SJCRH30 (cell line): ENCODE results near the gene LEP. TPM values are rescaled to one million over a fixed set of nuclear protein-coding genes. Genes with fewer than 3 reads are reported as not detected.
"Not testable (repeated sequence)": the region's sequence is repeated elsewhere in the genome, so short reads cannot be mapped to it uniquely, and the experiment has no call there.

Experiments used
- DNase-seq, 2 experiments: peaks; one replicate each; pipeline ENCODE4 v3.0.0-alpha.2; 2015 to 2020
- H3K27ac ChIP-seq: fragments of 250-450 bp; sonication (Bioruptor Pico); 2 replicates; pipeline ENCODE4 v1.5.1; 2020; ENCODE audit warnings: mild to moderate bottlenecking, moderate library complexity
- H3K27me3 ChIP-seq: fragments of 250-450 bp; sonication (Bioruptor Pico); 2 replicates; pipeline ENCODE4 v1.5.1; 2020; ENCODE audit warnings: mild to moderate bottlenecking, moderate library complexity
- H3K36me3 ChIP-seq: fragments of 250-450 bp; sonication (Bioruptor Pico); 2 replicates; pipeline ENCODE4 v1.5.1; 2020; ENCODE audit warnings: mild to moderate bottlenecking, moderate library complexity
- H3K4me1 ChIP-seq: fragments of 250-450 bp; sonication (Bioruptor Pico); 2 replicates; pipeline ENCODE4 v1.5.1; 2020; ENCODE audit warnings: mild to moderate bottlenecking, moderate library complexity
- H3K4me3 ChIP-seq: fragments of 250-450 bp; sonication (Bioruptor Pico); 2 replicates; pipeline ENCODE4 v1.5.1; 2020; ENCODE audit warnings: mild to moderate bottlenecking, moderate library complexity
- H3K9me3 ChIP-seq: fragments of 250-450 bp; sonication (Bioruptor Pico); replicated peaks from 2 replicates; pipeline ENCODE4 v1.5.1; 2020; ENCODE audit warnings: mild to moderate bottlenecking, moderate library complexity
- total RNA-seq: library from RNA; depleted of rRNA; stranded (reverse); fragments of >200 nt; shearing (Covaris generic); gene quantifications from 2 replicates; pipeline ENCODE4 v1.2.3, GENCODE V29; 2014

LEP gene
- total RNA-seq, 1 experiment from 2014 or later, result not detected

- DNase-seq, result no peak
- Histone ChIP-seq H3K4me1 (peaks cover 6% of the 10 kb centered on the region; the same call in 1 of the 2 replicates), H3K9me3 (no peaks in the 10 kb centered on the region), H3K27me3 (0 out of 2 replicates have a peak, but pooled peaks cover 3% of the 10 kb centered on the region), H3K36me3 (no peaks in the 10 kb centered on the region), H3K4me3 (no peak overlapping the region), H3K27ac (no peak overlapping the region)
Observed at GRCh38 chr7:128221929-128222403, 19.1 kb upstream of the LEP start.

- Histone ChIP-seq H3K4me3 (no peak overlapping the region), H3K27me3 (peaks cover 3% of the 10 kb centered on the region; the same call in 1 of the 2 replicates), H3K4me1 (no peaks in the 10 kb centered on the region), H3K36me3 (no peaks in the 10 kb centered on the region), H3K9me3 (no peaks in the 10 kb centered on the region), H3K27ac (no peak overlapping the region)
- no peak for DNase-seq
Observed at GRCh38 chr7:128226132-128226980, 14.7 kb upstream of the LEP start.

GRCh38 chr7:128227271-128227670, 13.8 kb upstream of the LEP start:
- peaks cover 3% of the 10 kb centered on the region; the same call in 1 of the 2 replicates for H3K27me3 ChIP-seq
- no peaks in the 10 kb centered on the region for H3K9me3 ChIP-seq

DNA sequence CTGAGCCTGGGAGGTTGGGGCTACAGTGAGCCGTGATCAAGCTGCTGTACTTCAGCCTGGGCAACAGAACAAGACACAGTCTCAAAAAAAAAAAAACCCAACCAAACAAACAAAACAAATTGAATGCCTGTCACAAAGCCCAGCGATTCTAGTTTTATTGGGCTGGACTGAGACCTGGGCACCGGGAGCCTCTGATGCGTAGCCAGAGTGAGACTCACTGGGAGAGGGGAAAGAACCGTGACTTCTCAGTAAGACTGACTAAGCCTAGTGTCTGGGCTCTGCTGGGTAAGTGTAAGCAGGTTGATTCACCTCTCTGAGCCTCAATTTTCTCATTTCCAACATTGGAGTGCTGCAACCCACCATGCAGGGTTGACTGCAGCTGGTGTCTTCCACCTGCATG, 10.1 kb upstream of the LEP start:
- no peaks in the 10 kb centered on the region for H3K36me3 ChIP-seq
- no peaks in the 10 kb centered on the region for H3K4me1 ChIP-seq
- no peak for DNase-seq
- H3K9me3 ChIP-seq, result no peaks in the 10 kb centered on the region
- no peak overlapping the region for H3K4me3 ChIP-seq
- peaks cover 3% of the 10 kb centered on the region; the same call in 1 of the 2 replicates for H3K27me3 ChIP-seq
- H3K27ac ChIP-seq, result no peak overlapping the region

More at GRCh38 chr7:128227271-128227670, 13.8 kb upstream of the LEP start:
- DNase-seq, result no peak
- Histone ChIP-seq H3K4me3 (no peak overlapping the region), H3K27ac (no peak overlapping the region), H3K36me3 (no peaks in the 10 kb centered on the region), H3K4me1 (no peaks in the 10 kb centered on the region)

GRCh38 chr7:128231677-128232076, 9.4 kb upstream of the LEP start:
- no peaks in the 10 kb centered on the region for H3K9me3 ChIP-seq
- H3K27me3 ChIP-seq, result peaks cover 3% of the 10 kb centered on the region; the same call in 1 of the 2 replicates
- no peak overlapping the region for H3K27ac ChIP-seq
- no peak overlapping the region for H3K4me3 ChIP-seq
- H3K36me3 ChIP-seq, result no peaks in the 10 kb centered on the region
- H3K4me1 ChIP-seq, result peaks cover 2% of the 10 kb centered on the region
- no peak for DNase-seq

DNA sequence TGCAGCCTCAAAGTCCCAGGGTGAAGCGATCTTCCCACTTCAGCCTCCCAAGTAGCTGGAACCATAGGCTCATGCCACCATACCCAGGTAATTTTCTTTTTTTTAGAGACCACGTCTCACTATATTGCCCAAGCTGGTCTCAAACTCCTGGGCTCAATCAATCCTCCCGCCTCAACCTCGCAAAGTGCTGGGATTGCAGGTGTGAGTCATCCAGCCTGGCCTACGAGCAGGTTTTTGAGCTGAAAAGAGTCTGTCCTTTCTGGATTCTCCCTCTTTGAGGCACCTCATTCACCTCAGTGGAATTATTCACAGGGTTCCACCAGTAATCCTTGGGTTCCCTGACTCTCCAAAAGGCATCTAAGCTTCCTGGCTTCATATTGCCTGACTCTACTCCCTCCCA, 7.6 kb upstream of the LEP start:
- Histone ChIP-seq H3K27me3 (peaks cover 3% of the 10 kb centered on the region; the same call in 1 of the 2 replicates), H3K4me3 (no peak overlapping the region), H3K36me3 (no peaks in the 10 kb centered on the region), H3K9me3 (no peaks in the 10 kb centered on the region), H3K4me1 (peaks cover 9% of the 10 kb centered on the region), H3K27ac (no peak overlapping the region)
- no peak for DNase-seq

- Histone ChIP-seq H3K27me3 (peaks cover 3% of the 10 kb centered on the region; the same call in 1 of the 2 replicates), H3K4me1 (peaks cover 9% of the 10 kb centered on the region), H3K27ac (no peak overlapping the region), H3K4me3 (no peak overlapping the region), H3K36me3 (no peaks in the 10 kb centered on the region), H3K9me3 (no peaks in the 10 kb centered on the region)
- DNase-seq, result no peak
Observed at GRCh38 chr7:128234476-128235026, 6.5 kb upstream of the LEP start.

DNA sequence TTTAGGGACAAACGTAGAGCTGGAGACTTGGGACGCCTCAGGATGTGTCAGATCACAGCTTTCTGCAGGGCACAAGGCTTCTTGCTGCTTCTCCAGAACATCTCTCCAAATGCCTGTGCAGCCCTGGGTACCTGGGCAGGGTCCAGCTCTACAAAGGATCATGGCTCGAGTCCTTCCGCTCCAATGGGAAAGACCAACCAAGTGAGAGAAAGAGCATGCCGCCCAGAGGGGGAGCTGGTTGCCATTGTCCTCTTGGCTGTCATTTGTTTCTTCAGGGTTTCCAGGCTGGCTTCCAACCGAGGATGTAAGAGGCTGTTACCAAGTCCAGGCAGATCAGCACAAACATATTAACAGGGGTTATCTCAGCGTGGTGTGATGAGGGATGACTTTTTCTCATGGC, 5.6 kb upstream of the LEP start:
- Histone ChIP-seq H3K36me3 (no peaks in the 10 kb centered on the region), H3K27me3 (no peaks in the 10 kb centered on the region), H3K4me3 (no peak overlapping the region), H3K9me3 (no peaks in the 10 kb centered on the region), H3K4me1 (peaks cover 9% of the 10 kb centered on the region), H3K27ac (no peak overlapping the region)
- no peak for DNase-seq

DNA sequence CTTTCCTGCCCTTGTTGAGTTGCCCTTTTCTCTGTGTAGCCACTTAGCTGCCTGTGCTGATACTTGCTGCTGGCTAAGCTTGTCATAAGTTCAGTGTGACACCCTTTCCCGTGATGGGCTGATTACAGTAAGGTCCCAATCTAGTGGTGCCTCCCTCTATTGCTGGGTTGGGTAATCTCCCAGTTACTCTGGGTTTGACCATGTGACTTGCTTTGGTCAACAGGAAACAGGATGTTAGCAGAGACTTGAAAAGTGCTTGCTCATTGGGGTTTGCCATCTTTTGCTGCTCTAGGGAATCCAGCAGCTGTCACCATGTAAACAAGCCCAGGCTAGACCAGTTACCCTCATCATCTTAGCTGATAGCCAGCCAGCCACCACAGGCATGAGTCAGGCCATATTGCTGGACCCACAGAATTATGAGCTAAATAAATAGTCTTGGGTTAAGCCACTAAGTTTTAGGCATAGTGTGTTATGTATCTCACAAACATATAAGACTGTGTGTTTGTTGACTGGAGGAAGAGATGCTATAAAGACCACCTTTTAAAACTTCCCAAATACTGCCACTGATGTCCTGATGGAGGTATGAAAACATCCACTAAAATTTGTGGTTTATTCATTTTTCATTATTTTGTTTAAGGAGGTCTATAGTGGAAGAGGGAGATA, 4.0 kb upstream of the LEP start:
- Histone ChIP-seq H3K36me3 (no peaks in the 10 kb centered on the region), H3K27ac (peak overlapping the region; percentile 22), H3K4me3 (no peak overlapping the region), H3K4me1 (peaks cover 9% of the 10 kb centered on the region), H3K9me3 (no peaks in the 10 kb centered on the region), H3K27me3 (no peaks in the 10 kb centered on the region)
- DNase-seq, result peak; percentile 78 to 83

- not testable (repeated sequence) for H3K36me3 ChIP-seq, DNase-seq, H3K27ac ChIP-seq
Observed at GRCh38 chr7:128239146-128239545, 1.9 kb upstream of the LEP start.

DNA sequence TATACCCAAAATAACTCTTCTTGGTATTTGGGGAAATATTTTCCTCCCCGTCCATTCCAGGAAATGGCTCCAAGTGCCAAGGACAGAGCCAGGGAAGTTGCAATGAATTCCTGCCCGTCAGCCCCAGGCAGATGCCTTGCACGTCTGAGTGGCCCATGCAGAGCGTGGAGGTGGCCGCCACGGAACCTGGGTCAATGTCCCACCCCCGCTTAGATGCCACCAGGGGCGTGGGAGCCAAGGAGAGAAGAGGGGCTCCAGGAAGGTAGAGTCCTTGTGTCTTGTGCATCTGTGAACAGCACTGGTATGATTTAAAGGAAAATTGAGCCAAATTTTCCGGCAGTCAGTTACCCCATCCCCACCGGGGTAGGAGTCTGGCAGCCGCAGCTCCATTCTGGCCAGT, 1.6 kb downstream of the LEP start:
- no peak overlapping the region for H3K4me3 ChIP-seq
- H3K4me1 ChIP-seq, result no peaks in the 10 kb centered on the region
- peaks cover 4% of the 10 kb centered on the region for H3K27me3 ChIP-seq
- H3K9me3 ChIP-seq, result no peaks in the 10 kb centered on the region
- no peaks in the 10 kb centered on the region for H3K36me3 ChIP-seq
- no peak for DNase-seq
- H3K27ac ChIP-seq, result no peak overlapping the region

More at GRCh38 chr7:128239146-128239545, 1.9 kb upstream of the LEP start:
- not testable (repeated sequence) for H3K9me3 ChIP-seq, H3K27me3 ChIP-seq, H3K4me1 ChIP-seq, H3K4me3 ChIP-seq

DNA sequence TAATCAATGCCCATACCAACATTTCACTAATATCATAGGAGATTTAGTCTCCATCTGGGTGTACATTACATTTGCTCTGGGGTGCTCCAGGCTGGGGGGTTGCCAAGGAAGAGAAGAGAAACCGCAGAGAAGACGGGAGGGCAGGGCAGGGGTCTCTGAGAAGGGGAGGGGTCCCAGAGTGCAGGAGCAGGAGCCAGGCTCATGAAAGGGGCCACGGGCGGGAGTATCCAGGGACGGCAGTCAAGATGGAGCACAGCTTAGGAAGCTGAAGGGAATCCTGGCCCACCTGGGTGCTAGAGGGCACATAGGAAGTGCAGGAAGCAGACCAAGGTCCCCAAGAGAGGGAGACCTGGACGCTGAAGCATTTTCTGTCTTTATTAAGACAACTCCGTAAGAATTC, 2.2 kb downstream of the LEP start:
- no peak for DNase-seq
- H3K27me3 ChIP-seq, result peaks cover 4% of the 10 kb centered on the region
- no peaks in the 10 kb centered on the region for H3K4me1 ChIP-seq
- H3K9me3 ChIP-seq, result no peaks in the 10 kb centered on the region
- H3K36me3 ChIP-seq, result no peaks in the 10 kb centered on the region
- H3K4me3 ChIP-seq, result no peak overlapping the region
- H3K27ac ChIP-seq, result no peak overlapping the region

- DNase-seq, result no peak
- Histone ChIP-seq H3K27ac (no peak overlapping the region), H3K9me3 (no peaks in the 10 kb centered on the region), H3K4me3 (no peak overlapping the region), H3K4me1 (no peaks in the 10 kb centered on the region), H3K36me3 (no peaks in the 10 kb centered on the region), H3K27me3 (peaks cover 6% of the 10 kb centered on the region)
Observed at GRCh38 chr7:128244861-128245260, 3.8 kb downstream of the LEP start.

DNA sequence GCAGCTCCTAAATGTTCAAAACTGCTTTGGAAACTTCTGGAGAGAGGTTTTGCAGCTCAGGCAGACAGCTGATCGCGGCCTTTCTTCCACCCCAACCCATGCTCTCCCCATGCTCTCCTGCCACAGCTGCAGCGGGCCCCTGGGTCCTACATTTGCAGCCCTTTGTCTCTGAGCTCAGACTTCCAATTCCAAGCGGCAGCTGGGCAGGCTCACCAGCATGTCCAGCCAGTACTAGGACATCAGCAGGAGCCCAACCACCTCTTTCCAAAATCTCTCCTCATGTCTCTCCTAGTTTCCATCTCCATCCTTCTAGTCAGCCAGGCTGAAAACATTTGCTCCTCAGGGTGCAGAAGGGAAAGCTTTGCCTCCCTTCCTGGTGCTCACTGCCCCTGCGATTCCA, 6.0 kb downstream of the LEP start:
- peak in 1 of 2 experiments; percentile 24 for DNase-seq

DNA sequence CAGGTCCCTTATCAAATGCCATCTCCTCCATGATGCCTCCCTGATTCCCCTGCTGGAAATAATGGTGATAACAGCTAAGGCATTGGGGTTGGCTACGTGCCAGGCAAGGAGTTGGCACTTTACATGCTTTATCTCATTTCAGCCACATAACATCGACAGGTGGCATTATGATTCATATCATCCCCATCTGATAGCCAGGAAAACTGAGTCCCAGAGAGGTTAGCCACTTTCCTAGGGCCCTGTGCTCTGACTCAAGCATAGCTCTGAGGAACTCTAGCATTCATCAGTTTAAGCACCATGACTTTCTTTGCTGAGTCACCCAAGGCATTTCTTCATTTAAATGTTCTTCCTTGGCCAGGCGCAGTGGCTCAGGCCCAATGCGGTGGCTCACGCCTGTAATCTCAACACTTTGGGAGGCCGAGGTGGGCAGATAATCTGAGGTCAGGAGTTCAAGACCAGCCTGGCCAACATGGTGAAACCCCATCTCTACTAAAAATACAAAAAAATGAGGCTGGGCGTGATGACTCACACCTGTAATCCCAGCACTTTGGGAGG, 6.6 kb downstream of the LEP start:
- no peaks in the 10 kb centered on the region for H3K4me1 ChIP-seq
- no peak overlapping the region for H3K27ac ChIP-seq
- DNase-seq, result peak in 1 of 2 experiments; percentile 20
- H3K9me3 ChIP-seq, result no peaks in the 10 kb centered on the region
- H3K36me3 ChIP-seq, result no peaks in the 10 kb centered on the region
- H3K27me3 ChIP-seq, result peaks cover 7% of the 10 kb centered on the region
- H3K4me3 ChIP-seq, result no peak overlapping the region

More for the DNA sequence above, 6.0 kb downstream of the LEP start:
- Histone ChIP-seq H3K27ac (no peak overlapping the region), H3K9me3 (no peaks in the 10 kb centered on the region), H3K4me1 (no peaks in the 10 kb centered on the region), H3K4me3 (no peak overlapping the region), H3K27me3 (peaks cover 7% of the 10 kb centered on the region), H3K36me3 (no peaks in the 10 kb centered on the region)
